HG02943 (cell line): ENCODE data around the gene GTPBP6.
"Not testable (repeated sequence)": the region's sequence is repeated elsewhere in the genome, so short reads cannot be mapped to it uniquely, and the experiment has no call there.

Experiments
- ATAC-seq: cut with Tn5 transposase; IDR thresholded peaks from one replicate; pipeline ENCODE4 v1.9.1; 2021; ENCODE audit warnings: mild to moderate bottlenecking, low read depth, moderate library complexity; ENCODE audit not compliant: unreplicated experiment

The GTPBP6 gene

GRCh38 chrX:275476-275966, 43.1 kb downstream of the GTPBP6 start:
- no peak for ATAC-seq

- ATAC-seq: no peak
These were observed 43.6 kb downstream of the GTPBP6 start for GRCh38 chrX:274904-275475.

- no peak for ATAC-seq
These were observed 47.7 kb downstream of the GTPBP6 start for GRCh38 chrX:270848-271367.

- ATAC-seq: no peak
These were observed 50.8 kb downstream of the GTPBP6 start for GRCh38 chrX:267771-268261.

GRCh38 chrX:265502-265901, 53.1 kb downstream of the GTPBP6 start:
- ATAC-seq: no peak

- ATAC-seq: no peak
These were observed 53.8 kb downstream of the GTPBP6 start for GRCh38 chrX:264634-265455.

GRCh38 chrX:264006-264405, 54.6 kb downstream of the GTPBP6 start:
- ATAC-seq: not testable (repeated sequence)

- ATAC-seq: peak; percentile 89
These were observed 56.2 kb downstream of the GTPBP6 start for GRCh38 chrX:262381-262909.

GRCh38 chrX:261919-262352, 56.7 kb downstream of the GTPBP6 start:
- ATAC-seq: peak; percentile 12

GRCh38 chrX:261167-261918, 57.3 kb downstream of the GTPBP6 start:
- no peak for ATAC-seq

- ATAC-seq: no peak
These were observed 58.8 kb downstream of the GTPBP6 start for GRCh38 chrX:259692-260355.

- no peak for ATAC-seq
These were observed 60.1 kb downstream of the GTPBP6 start for GRCh38 chrX:258291-259040.

- no peak for ATAC-seq
These were observed 60.8 kb downstream of the GTPBP6 start for GRCh38 chrX:257681-258289.

- ATAC-seq: not testable (repeated sequence)
These were observed 61.5 kb downstream of the GTPBP6 start for GRCh38 chrX:257054-257453.

- ATAC-seq: no peak
These were observed 62.7 kb downstream of the GTPBP6 start for GRCh38 chrX:255923-256331.
